Keratinocyte (primary cell): Measurements from ENCODE around the gene CYP11A1.

Experiments used
- EZH2 ChIP-seq: IDR thresholded peaks from one replicate; pipeline ENCODE4 v1.6.1; 2012; ENCODE audit warnings: inconsistent platforms, mild to moderate bottlenecking, low read length, moderate library complexity
- TF ChIP-seq, protein P1 (sequence below), 3 experiments: IDR thresholded peaks in 1 of 3; conservative IDR thresholded peaks in 1 of 3; optimal IDR thresholded peaks in 1 of 3; 2 replicates in 2 of 3; 3 replicates in 1 of 3; pipeline versions ENCODE3 to v1.5.1; 2011; ENCODE audit warnings: low read length in 3 of 3, mild to moderate bottlenecking in 3 of 3, moderate library complexity in 2 of 3, control low read depth in 1 of 3, inconsistent platforms in 1 of 3; ENCODE audit not compliant: insufficient read depth in 2 of 3; ENCODE audit errors: extremely low read depth in 1 of 3

DNA sequence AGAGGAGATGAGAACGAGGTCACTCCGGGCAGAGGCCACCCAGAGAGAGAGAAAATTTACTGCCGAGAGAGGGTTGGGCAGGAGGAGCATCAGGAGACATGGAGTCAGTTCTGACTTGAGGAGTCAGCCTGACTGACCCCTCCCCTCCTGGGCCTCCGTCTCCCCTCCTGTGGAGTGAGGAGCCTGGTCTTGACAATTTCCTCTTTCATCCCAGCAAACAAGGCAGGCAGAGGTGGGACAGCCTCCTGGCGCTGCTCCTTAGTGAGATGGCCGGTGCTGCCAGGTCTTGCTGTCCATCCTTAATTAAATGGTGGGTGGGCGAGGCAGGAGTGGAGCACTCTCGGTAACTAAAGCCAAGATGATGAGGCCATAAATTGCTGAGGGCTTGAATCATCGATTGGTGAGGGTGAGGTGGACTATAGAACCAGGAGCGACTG is 60.6 kb downstream of the CYP11A1 start:
- no peak for TF ChIP-seq EZH2
- TF ChIP-seq, protein P1, sequence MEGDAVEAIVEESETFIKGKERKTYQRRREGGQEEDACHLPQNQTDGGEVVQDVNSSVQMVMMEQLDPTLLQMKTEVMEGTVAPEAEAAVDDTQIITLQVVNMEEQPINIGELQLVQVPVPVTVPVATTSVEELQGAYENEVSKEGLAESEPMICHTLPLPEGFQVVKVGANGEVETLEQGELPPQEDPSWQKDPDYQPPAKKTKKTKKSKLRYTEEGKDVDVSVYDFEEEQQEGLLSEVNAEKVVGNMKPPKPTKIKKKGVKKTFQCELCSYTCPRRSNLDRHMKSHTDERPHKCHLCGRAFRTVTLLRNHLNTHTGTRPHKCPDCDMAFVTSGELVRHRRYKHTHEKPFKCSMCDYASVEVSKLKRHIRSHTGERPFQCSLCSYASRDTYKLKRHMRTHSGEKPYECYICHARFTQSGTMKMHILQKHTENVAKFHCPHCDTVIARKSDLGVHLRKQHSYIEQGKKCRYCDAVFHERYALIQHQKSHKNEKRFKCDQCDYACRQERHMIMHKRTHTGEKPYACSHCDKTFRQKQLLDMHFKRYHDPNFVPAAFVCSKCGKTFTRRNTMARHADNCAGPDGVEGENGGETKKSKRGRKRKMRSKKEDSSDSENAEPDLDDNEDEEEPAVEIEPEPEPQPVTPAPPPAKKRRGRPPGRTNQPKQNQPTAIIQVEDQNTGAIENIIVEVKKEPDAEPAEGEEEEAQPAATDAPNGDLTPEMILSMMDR (optimal IDR thresholded peaks at IDR 0.05 in 1 of 3, IDR thresholded peaks at IDR 0.05 in 1 of 3, conservative IDR thresholded peaks at IDR 0.05 in 1 of 3; ENCODE audit: extremely low read depth in 1 of 3, insufficient read depth in 2 of 3, low read length in 3 of 3): no peak
